Measurements from ENCODE around the gene PRKN.

DNA sequence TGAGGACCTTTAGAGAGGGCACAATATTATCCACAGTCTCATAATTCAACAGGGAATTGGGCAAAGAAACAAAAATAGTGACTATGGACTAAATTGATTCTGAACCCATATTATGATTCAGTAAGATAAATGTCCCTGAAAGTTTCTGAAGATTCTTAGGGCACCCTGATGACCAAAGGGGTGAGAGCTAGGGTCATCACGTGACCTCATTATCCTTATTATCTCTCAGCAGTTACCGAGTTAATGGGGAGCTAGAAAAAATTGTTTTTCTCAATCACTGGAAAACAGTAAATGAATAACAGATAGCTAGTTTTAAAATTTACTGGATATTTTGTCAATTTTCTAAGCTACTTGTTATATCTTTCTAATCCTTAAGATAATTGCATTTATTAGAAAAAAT is 639.5 kb downstream of the PRKN start:
- TF ChIP-seq, protein P1, sequence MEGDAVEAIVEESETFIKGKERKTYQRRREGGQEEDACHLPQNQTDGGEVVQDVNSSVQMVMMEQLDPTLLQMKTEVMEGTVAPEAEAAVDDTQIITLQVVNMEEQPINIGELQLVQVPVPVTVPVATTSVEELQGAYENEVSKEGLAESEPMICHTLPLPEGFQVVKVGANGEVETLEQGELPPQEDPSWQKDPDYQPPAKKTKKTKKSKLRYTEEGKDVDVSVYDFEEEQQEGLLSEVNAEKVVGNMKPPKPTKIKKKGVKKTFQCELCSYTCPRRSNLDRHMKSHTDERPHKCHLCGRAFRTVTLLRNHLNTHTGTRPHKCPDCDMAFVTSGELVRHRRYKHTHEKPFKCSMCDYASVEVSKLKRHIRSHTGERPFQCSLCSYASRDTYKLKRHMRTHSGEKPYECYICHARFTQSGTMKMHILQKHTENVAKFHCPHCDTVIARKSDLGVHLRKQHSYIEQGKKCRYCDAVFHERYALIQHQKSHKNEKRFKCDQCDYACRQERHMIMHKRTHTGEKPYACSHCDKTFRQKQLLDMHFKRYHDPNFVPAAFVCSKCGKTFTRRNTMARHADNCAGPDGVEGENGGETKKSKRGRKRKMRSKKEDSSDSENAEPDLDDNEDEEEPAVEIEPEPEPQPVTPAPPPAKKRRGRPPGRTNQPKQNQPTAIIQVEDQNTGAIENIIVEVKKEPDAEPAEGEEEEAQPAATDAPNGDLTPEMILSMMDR (IDR thresholded peaks at IDR 0.05): no peak
- TF ChIP-seq POLR2A (IDR thresholded peaks at IDR 0.05): no peak

All from thyroid gland (tissue), 4 donors.